Keratinocyte (primary cell): ENCODE measurements around the gene SH3GLB1. TPM values are rescaled to one million over a fixed set of nuclear protein-coding genes. Genes with fewer than 3 reads are reported as not detected.

Experiments
- DNase-seq: peaks from one replicate; pipeline ENCODE4 v3.0.0-alpha.2; 2011; ENCODE audit warnings: low read depth, missing footprints, low spot score
- FAIRE-seq: peaks from 2 replicates; lab custom pipeline; 2011; peaks lifted over from hg19 to GRCh38; lab: Jason Lieb, UNC
- H2AFZ ChIP-seq: 2 replicates; pipeline ENCODE4 v1.6.0; 2012; ENCODE audit warnings: low read length, control low read depth, inconsistent platforms; ENCODE audit not compliant: control insufficient read depth
- H3K27ac ChIP-seq: 2 replicates; pipeline ENCODE4 v1.5.1; 2011; ENCODE audit warnings: low read length; ENCODE audit not compliant: control insufficient read depth, insufficient read depth
- H3K27me3 ChIP-seq: 3 replicates; pipeline ENCODE4 v1.6.0; 2011; ENCODE audit warnings: low read length; ENCODE audit not compliant: control insufficient read depth, insufficient read depth; ENCODE audit errors: extremely low read depth
- H3K36me3 ChIP-seq, 2 experiments: 2 replicates in 1 of 2; 3 replicates in 1 of 2; pipeline ENCODE4 v1.5.1; 2011; ENCODE audit warnings: low read length in 2 of 2, mild to moderate bottlenecking in 1 of 2; ENCODE audit not compliant: control insufficient read depth in 2 of 2, insufficient read depth in 2 of 2; ENCODE audit errors: extremely low read depth in 1 of 2
- H3K4me1 ChIP-seq: 3 replicates; pipeline ENCODE4 v1.5.1; 2011; ENCODE audit warnings: low read length; ENCODE audit not compliant: control insufficient read depth, insufficient read depth; ENCODE audit errors: extremely low read depth
- H3K4me2 ChIP-seq: 3 replicates; pipeline ENCODE4 v1.6.0; 2011; ENCODE audit warnings: low read depth, low read length; ENCODE audit not compliant: control insufficient read depth, insufficient read depth; ENCODE audit errors: extremely low read depth
- H3K4me3 ChIP-seq, 3 experiments: fragments of 200-600 bp in 1 of 3; sonication (generic) in 1 of 3; 2 replicates in 2 of 3; 3 replicates in 1 of 3; pipeline ENCODE4 v1.5.1; 2011 to 2016; ENCODE audit warnings: low read length in 3 of 3, mild to moderate bottlenecking in 3 of 3, control low read depth in 2 of 3, inconsistent platforms in 1 of 3, low read depth in 1 of 3, mixed read lengths in 1 of 3, mixed run types in 1 of 3, moderate library complexity in 1 of 3; ENCODE audit not compliant: control insufficient read depth in 2 of 3, insufficient read depth in 2 of 3; ENCODE audit errors: extremely low read depth in 1 of 3
- H3K79me2 ChIP-seq: 2 replicates; pipeline ENCODE4 v1.6.0; 2012; ENCODE audit warnings: low read length; ENCODE audit not compliant: control insufficient read depth, insufficient read depth
- H3K9ac ChIP-seq: 3 replicates; pipeline ENCODE4 v1.6.0; 2011; ENCODE audit warnings: low read length; ENCODE audit not compliant: control insufficient read depth, insufficient read depth; ENCODE audit errors: extremely low read depth
- H3K9me1 ChIP-seq: 3 replicates; pipeline ENCODE4 v1.6.0; 2011; ENCODE audit warnings: low read length; ENCODE audit not compliant: control insufficient read depth, insufficient read depth; ENCODE audit errors: extremely low read depth
- H3K9me3 ChIP-seq: 2 replicates; pipeline ENCODE4 v1.5.1; 2012; ENCODE audit warnings: low read depth, low read length; ENCODE audit not compliant: control insufficient read depth
- H4K20me1 ChIP-seq: 3 replicates; pipeline ENCODE4 v1.6.0; 2011; ENCODE audit warnings: low read length; ENCODE audit not compliant: control insufficient read depth, insufficient read depth; ENCODE audit errors: extremely low read depth
- CTCF ChIP-seq, 3 experiments: IDR thresholded peaks in 1 of 3; conservative IDR thresholded peaks in 1 of 3; optimal IDR thresholded peaks in 1 of 3; 2 replicates in 2 of 3; 3 replicates in 1 of 3; pipeline versions ENCODE3 to v1.5.1; 2011; ENCODE audit warnings: low read length in 3 of 3, mild to moderate bottlenecking in 3 of 3, moderate library complexity in 2 of 3, control low read depth in 1 of 3, inconsistent platforms in 1 of 3; ENCODE audit not compliant: insufficient read depth in 2 of 3; ENCODE audit errors: extremely low read depth in 1 of 3
- EZH2 ChIP-seq: IDR thresholded peaks from one replicate; pipeline ENCODE4 v1.6.1; 2012; ENCODE audit warnings: inconsistent platforms, mild to moderate bottlenecking, low read length, moderate library complexity
- dilution Hi-C: fragments of 300-500 bp; cut with MboI; formaldehyde crosslinking; loops from one replicate; pipeline ENCODE4 v1.7.0; 2020; ENCODE audit warnings: low sequenced_read_pairs; ENCODE audit not compliant: extremely low pct_ligation_motif_present
- polyA plus RNA-seq, 5 experiments: library from polyadenylated mRNA; depleted of rRNA in 3 of 5; stranded (reverse) in 3 of 5; stranded (forward) in 1 of 5; unstranded in 1 of 5; fragments of >200 nt; gene quantifications; 1 replicate in 1 of 5; 2 replicates in 3 of 5; 3 replicates in 1 of 5; pipeline versions ENCODE4 v1.2.1 to v1.2.3, GENCODE V29; 2011 to 2012; ENCODE audit warnings: missing spikeins in 2 of 5, low read depth in 1 of 5, low replicate concordance in 1 of 5

Gene SH3GLB1
- polyA plus RNA-seq, 1 donor (not counting 4 experiments of a cell fraction or from before 2014, with no cell fraction given) = 77.1 TPM

- Histone ChIP-seq H3K9ac (no peak overlapping the region), H3K36me3 (no peaks in the 10 kb centered on the region), H3K27me3 (no peaks in the 10 kb centered on the region), H2AFZ (no peak overlapping the region), H3K4me1 (peaks cover 5% of the 10 kb centered on the region), H3K4me2 (no peak overlapping the region), H4K20me1 (no peaks in the 10 kb centered on the region), H3K27ac (no peak overlapping the region), H3K4me3 (no peak overlapping the region), H3K9me1 (no peaks in the 10 kb centered on the region), H3K9me3 (no peaks in the 10 kb centered on the region), H3K79me2 (no peaks in the 10 kb centered on the region)
- DNase-seq = no peak
- dilution Hi-C loops = no loop called here
- TF ChIP-seq EZH2 (no peak), CTCF (optimal IDR thresholded peaks at IDR 0.05 in 1 of 3, IDR thresholded peaks at IDR 0.05 in 1 of 3, conservative IDR thresholded peaks at IDR 0.05 in 1 of 3; ENCODE audit: extremely low read depth in 1 of 3, insufficient read depth in 2 of 3, low read length in 3 of 3) (no peak)
- FAIRE-seq = no peak
These were observed 50.0 kb downstream of the SH3GLB1 start for GRCh38 chr1:86754265-86754974.

GRCh38 chr1:86756062-86756406, 51.7 kb downstream of the SH3GLB1 start:
- Histone ChIP-seq H4K20me1 (no peaks in the 10 kb centered on the region), H3K4me2 (no peak overlapping the region), H2AFZ (no peak overlapping the region), H3K9me1 (no peaks in the 10 kb centered on the region), H3K27me3 (no peaks in the 10 kb centered on the region), H3K79me2 (no peaks in the 10 kb centered on the region), H3K36me3 (no peaks in the 10 kb centered on the region), H3K9ac (no peak overlapping the region), H3K27ac (no peak overlapping the region), H3K9me3 (no peaks in the 10 kb centered on the region), H3K4me3 (no peak overlapping the region), H3K4me1 (peaks cover 5% of the 10 kb centered on the region)
- FAIRE-seq (no peak), DNase-seq (no peak)
- no peak for TF ChIP-seq EZH2
- no peak for TF ChIP-seq CTCF (optimal IDR thresholded peaks at IDR 0.05 in 1 of 3, IDR thresholded peaks at IDR 0.05 in 1 of 3, conservative IDR thresholded peaks at IDR 0.05 in 1 of 3; ENCODE audit: extremely low read depth in 1 of 3, insufficient read depth in 2 of 3, low read length in 3 of 3)
- dilution Hi-C loops = no loop called here
